ENCODE measurements around the gene IDUA.
A peak's percentile ranks its signal among the peaks of the same experiment; 100 is the strongest.
"Not testable (repeated sequence)": the region's sequence is repeated elsewhere in the genome, so short reads cannot be mapped to it uniquely, and the experiment has no call there.

IDUA gene

GRCh38 chr4:988726-989721 lies 2.2 kb downstream of the IDUA start:
- FAIRE-seq: no peak

GRCh38 chr4:989722-990471 lies 3.1 kb downstream of the IDUA start:
- no peak for FAIRE-seq

GRCh38 chr4:990746-991367 lies 4.0 kb downstream of the IDUA start:
- no peak for FAIRE-seq

- FAIRE-seq: no peak
These were observed 4.8 kb downstream of the IDUA start for GRCh38 chr4:991451-992296.

GRCh38 chr4:992297-993110 lies 5.7 kb downstream of the IDUA start:
- FAIRE-seq: peak; percentile 84

- FAIRE-seq: no peak
These were observed 6.5 kb downstream of the IDUA start, which contains the start of gene SLC26A1 for GRCh38 chr4:993111-994029. Gene SLC26A1, minus strand, starts transcription at chr4:993404. Its CDS starts 1,701 bp downstream, at chr4:991703.

- no peak for FAIRE-seq
These were observed 8.6 kb downstream of the IDUA start for GRCh38 chr4:995311-996026.

- FAIRE-seq: no peak
These were observed 9.5 kb downstream of the IDUA start for GRCh38 chr4:996030-996996.

- no peak for FAIRE-seq
These were observed 10.1 kb downstream of the IDUA start for GRCh38 chr4:996997-997374.

- FAIRE-seq: no peak
These were observed 10.7 kb downstream of the IDUA start for GRCh38 chr4:997375-998071.

- FAIRE-seq: no peak
These were observed 11.3 kb downstream of the IDUA start for GRCh38 chr4:998096-998691.

GRCh38 chr4:999240-999863 lies 12.5 kb downstream of the IDUA start:
- FAIRE-seq: not testable (repeated sequence)

GRCh38 chr4:999882-1000425 lies 13.1 kb downstream of the IDUA start:
- no peak for FAIRE-seq

- no peak for FAIRE-seq
These were observed 13.9 kb downstream of the IDUA start for GRCh38 chr4:1000686-1001260.

- no peak for FAIRE-seq
These were observed 14.8 kb downstream of the IDUA start for GRCh38 chr4:1001561-1002130.
